HG03558 (cell line): ENCODE data around the gene CARMIL1.

Experiments used
- ATAC-seq: cut with Tn5 transposase; IDR thresholded peaks from one replicate; pipeline ENCODE4 v1.9.1; 2021; ENCODE audit warnings: moderate number of reproducible peaks; ENCODE audit not compliant: unreplicated experiment; ENCODE audit errors: extremely low read depth

The CARMIL1 gene

GRCh38 chr6:25399885-25400284 is 120.7 kb downstream of the CARMIL1 start:
- ATAC-seq: no peak

GRCh38 chr6:25401711-25402110 is 122.5 kb downstream of the CARMIL1 start:
- no peak for ATAC-seq

GRCh38 chr6:25402125-25402524 is 123.0 kb downstream of the CARMIL1 start:
- ATAC-seq: no peak

- no peak for ATAC-seq
Measured at GRCh38 chr6:25403150-25403549, 124.0 kb downstream of the CARMIL1 start.

GRCh38 chr6:25404091-25404490 is 124.9 kb downstream of the CARMIL1 start:
- no peak for ATAC-seq

- peak; percentile 95 for ATAC-seq
Measured at GRCh38 chr6:25404693-25405169, 125.6 kb downstream of the CARMIL1 start.

- ATAC-seq: no peak
Measured at GRCh38 chr6:25405442-25405841, 126.3 kb downstream of the CARMIL1 start.

GRCh38 chr6:25407431-25407830 is 128.3 kb downstream of the CARMIL1 start:
- no peak for ATAC-seq

GRCh38 chr6:25410102-25410501 is 130.9 kb downstream of the CARMIL1 start:
- no peak for ATAC-seq

GRCh38 chr6:25411316-25411950 is 132.3 kb downstream of the CARMIL1 start:
- no peak for ATAC-seq

- ATAC-seq: no peak
Measured at GRCh38 chr6:25413207-25413905, 134.2 kb downstream of the CARMIL1 start.

GRCh38 chr6:25414168-25414567 is 135.0 kb downstream of the CARMIL1 start:
- no peak for ATAC-seq

GRCh38 chr6:25414755-25415154 is 135.6 kb downstream of the CARMIL1 start:
- no peak for ATAC-seq

- no peak for ATAC-seq
Measured at GRCh38 chr6:25415274-25415673, 136.1 kb downstream of the CARMIL1 start.

GRCh38 chr6:25415701-25416100 is 136.5 kb downstream of the CARMIL1 start:
- no peak for ATAC-seq

- ATAC-seq: no peak
Measured at GRCh38 chr6:25417046-25417605, 138.0 kb downstream of the CARMIL1 start.

GRCh38 chr6:25418454-25419052 is 139.4 kb downstream of the CARMIL1 start:
- no peak for ATAC-seq

- no peak for ATAC-seq
Measured at GRCh38 chr6:25419879-25420278, 140.7 kb downstream of the CARMIL1 start.

GRCh38 chr6:25423358-25423757 is 144.2 kb downstream of the CARMIL1 start:
- no peak for ATAC-seq

- ATAC-seq: no peak
Measured at GRCh38 chr6:25424303-25424702, 145.1 kb downstream of the CARMIL1 start.

- ATAC-seq: no peak
Measured at GRCh38 chr6:25427549-25427948, 148.4 kb downstream of the CARMIL1 start.
